HG03139 (cell line): ENCODE data around the gene PSME4.
A peak's percentile ranks its signal among the peaks of the same experiment; 100 is the strongest.

ENCODE experiments used
- ATAC-seq: cut with Tn5 transposase; IDR thresholded peaks from one replicate; pipeline ENCODE4 v1.9.1; 2021; ENCODE audit not compliant: unreplicated experiment

Gene PSME4

GRCh38 chr2:53970724-53971602 is at the start of gene PSME4:
Gene PSME4, minus strand, starts transcription at chr2:53970993. Its CDS starts 209 bp downstream, at chr2:53970784.
- ATAC-seq = peak; percentile 82

- ATAC-seq = no peak
Measured at GRCh38 chr2:54015798-54016699, 45.3 kb upstream of the PSME4 start.

GRCh38 chr2:54013996-54014395 is 43.2 kb upstream of the PSME4 start:
- no peak for ATAC-seq

GRCh38 chr2:54012538-54013141 is 41.8 kb upstream of the PSME4 start:
- no peak for ATAC-seq

GRCh38 chr2:54009549-54009948 is 38.8 kb upstream of the PSME4 start:
- ATAC-seq = no peak

GRCh38 chr2:54008439-54008838 is 37.6 kb upstream of the PSME4 start:
- ATAC-seq = no peak

GRCh38 chr2:54000524-54000923 is 29.7 kb upstream of the PSME4 start:
- no peak for ATAC-seq

- ATAC-seq = no peak
Measured at GRCh38 chr2:54000122-54000521, 29.3 kb upstream of the PSME4 start.

- no peak for ATAC-seq
Measured at GRCh38 chr2:53998834-53999233, 28.0 kb upstream of the PSME4 start.

GRCh38 chr2:53994818-53995808 is 24.3 kb upstream of the PSME4 start:
- peak; percentile 74 for ATAC-seq

- ATAC-seq = no peak
Measured at GRCh38 chr2:53991948-53992347, 21.2 kb upstream of the PSME4 start.

- ATAC-seq = no peak
Measured at GRCh38 chr2:53989210-53989862, 18.5 kb upstream of the PSME4 start.

GRCh38 chr2:53987336-53987921 is 16.6 kb upstream of the PSME4 start:
- ATAC-seq = no peak

- no peak for ATAC-seq
Measured at GRCh38 chr2:53985646-53986045, 14.9 kb upstream of the PSME4 start.

- ATAC-seq = peak; percentile 29
Measured at GRCh38 chr2:53969968-53970723, 647 bp downstream of the PSME4 start.

- ATAC-seq = no peak
Measured at GRCh38 chr2:53969285-53969967, 1.4 kb downstream of the PSME4 start.

GRCh38 chr2:53964987-53965687 is 5.7 kb downstream of the PSME4 start:
- ATAC-seq = no peak
